DOHH2 (cell line): Measurements from ENCODE around the gene CFAP251.

Experiments used
- EZH2phosphoT487 ChIP-seq: fragments of 200-600 bp; sonication (generic); IDR thresholded peaks from 2 replicates; pipeline ENCODE4 v1.6.1; 2017; ENCODE audit warnings: borderline replicate concordance, mild to moderate bottlenecking, antibody characterized with exemption, low read length, moderate library complexity, mixed read lengths
- TF ChIP-seq, protein P1 (sequence below): fragments of 200-600 bp; sonication (generic); IDR thresholded peaks from one replicate; pipeline ENCODE4 v1.5.1; 2014; ENCODE audit warnings: antibody characterized with exemption, mild to moderate bottlenecking, low read depth, low read length; ENCODE audit not compliant: poor library complexity, severe bottlenecking

DNA sequence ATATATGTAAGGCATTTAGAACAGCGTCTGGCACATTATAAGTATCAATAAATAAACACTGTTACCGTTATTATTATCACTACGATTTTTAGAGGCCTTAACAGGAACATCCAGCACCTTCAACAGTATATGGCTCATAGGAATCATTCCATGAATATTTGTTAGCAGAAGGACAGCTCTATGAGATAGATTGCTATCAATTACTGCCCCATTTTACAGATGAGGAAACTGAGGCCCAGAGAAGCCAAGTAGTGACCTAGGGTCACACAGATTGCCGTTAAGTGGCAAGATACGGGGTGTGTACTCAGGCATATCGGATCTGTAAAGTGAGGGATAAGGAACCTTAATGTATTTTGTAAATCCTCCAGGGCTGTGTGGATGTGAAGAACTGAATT, 30.3 kb upstream of the CFAP251 start:
- TF ChIP-seq, protein P1, sequence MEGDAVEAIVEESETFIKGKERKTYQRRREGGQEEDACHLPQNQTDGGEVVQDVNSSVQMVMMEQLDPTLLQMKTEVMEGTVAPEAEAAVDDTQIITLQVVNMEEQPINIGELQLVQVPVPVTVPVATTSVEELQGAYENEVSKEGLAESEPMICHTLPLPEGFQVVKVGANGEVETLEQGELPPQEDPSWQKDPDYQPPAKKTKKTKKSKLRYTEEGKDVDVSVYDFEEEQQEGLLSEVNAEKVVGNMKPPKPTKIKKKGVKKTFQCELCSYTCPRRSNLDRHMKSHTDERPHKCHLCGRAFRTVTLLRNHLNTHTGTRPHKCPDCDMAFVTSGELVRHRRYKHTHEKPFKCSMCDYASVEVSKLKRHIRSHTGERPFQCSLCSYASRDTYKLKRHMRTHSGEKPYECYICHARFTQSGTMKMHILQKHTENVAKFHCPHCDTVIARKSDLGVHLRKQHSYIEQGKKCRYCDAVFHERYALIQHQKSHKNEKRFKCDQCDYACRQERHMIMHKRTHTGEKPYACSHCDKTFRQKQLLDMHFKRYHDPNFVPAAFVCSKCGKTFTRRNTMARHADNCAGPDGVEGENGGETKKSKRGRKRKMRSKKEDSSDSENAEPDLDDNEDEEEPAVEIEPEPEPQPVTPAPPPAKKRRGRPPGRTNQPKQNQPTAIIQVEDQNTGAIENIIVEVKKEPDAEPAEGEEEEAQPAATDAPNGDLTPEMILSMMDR = peak; percentile 71
- no peak for TF ChIP-seq EZH2phosphoT487
